Islet precursor cell (in vitro differentiated cells): ENCODE data around the gene GADD45B.
"Not testable (repeated sequence)": the region's sequence is repeated elsewhere in the genome, so short reads cannot be mapped to it uniquely, and the experiment has no call there.

Experiments used
- DNase-seq: peaks from one replicate; pipeline ENCODE4 v3.0.0-alpha.2; 2018

GADD45B gene

GRCh38 chr19:2490659-2491058, 14.7 kb downstream of the GADD45B start:
- no peak for DNase-seq

GRCh38 chr19:2491130-2491801, 15.3 kb downstream of the GADD45B start:
- DNase-seq = peak; percentile 71

GRCh38 chr19:2492870-2493269, 16.9 kb downstream of the GADD45B start:
- no peak for DNase-seq

DNA sequence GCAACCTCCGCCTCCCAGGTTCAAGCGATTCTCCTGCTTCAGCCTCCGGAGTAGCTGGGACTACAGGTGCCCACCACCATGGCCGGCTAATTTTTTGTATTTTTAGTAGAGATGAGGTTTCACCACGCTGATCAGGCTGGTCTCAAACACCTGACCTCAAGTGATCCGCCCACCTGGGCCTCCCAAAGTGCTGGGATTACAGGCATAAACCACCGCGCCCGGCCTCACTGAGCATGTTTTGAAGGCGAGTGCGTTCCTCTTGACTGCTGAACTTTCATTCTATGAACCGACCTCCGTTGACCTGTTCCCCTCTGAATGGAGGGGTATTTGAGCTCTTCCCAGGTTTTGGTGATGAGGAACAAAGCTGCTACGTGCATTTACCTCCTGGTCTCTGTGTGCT, 17.5 kb downstream of the GADD45B start:
- not testable (repeated sequence) for DNase-seq

GRCh38 chr19:2494084-2494446, 18.1 kb downstream of the GADD45B start:
- DNase-seq = peak; percentile 92

- DNase-seq = peak; percentile 91
Measured at GRCh38 chr19:2494447-2495129, 18.7 kb downstream of the GADD45B start.

- DNase-seq = peak; percentile 73
Measured at GRCh38 chr19:2495130-2495641, 19.3 kb downstream of the GADD45B start.

- peak; percentile 73 for DNase-seq
Measured at GRCh38 chr19:2495651-2496316, 19.9 kb downstream of the GADD45B start.

DNA sequence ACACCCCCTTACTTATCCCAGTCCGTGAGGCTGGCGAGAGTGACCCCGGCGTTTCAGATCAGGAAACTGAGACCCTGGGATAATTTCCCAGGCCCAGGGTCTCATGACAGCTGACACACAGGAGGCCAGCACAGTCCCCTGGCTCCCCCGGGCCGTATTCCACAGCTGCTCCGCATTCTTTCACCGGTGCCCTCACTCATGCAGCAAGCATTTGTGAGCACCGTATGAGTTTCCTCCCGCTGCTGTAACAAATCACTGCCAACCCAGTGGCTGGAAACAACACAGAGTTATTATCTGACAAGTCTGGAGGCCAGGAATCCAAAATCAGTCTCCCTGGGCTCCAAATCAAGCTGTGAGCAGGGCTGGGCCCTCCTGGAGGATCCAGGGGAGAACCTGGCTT, 21.3 kb downstream of the GADD45B start:
- peak; percentile 88 for DNase-seq

DNA sequence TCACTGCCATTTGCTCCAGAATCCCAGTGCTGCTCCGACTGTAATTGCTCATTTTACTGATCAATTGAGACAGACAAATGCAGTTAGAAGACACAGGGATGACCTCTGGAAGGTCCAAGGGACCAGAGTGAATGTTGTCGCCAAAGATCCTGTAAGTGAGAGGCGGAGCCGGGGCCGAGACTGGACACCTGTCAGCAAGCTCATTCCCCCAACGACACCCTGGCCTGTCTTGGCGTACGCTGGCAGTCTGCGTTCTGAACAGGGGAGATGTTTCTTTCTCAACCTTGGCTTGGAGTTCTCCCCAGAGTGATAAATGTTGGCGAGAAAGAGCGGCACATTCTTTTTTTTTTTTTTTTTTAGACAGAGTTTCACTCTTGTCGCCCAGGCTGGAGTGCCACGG, 24.2 kb downstream of the GADD45B start:
- DNase-seq = no peak

DNA sequence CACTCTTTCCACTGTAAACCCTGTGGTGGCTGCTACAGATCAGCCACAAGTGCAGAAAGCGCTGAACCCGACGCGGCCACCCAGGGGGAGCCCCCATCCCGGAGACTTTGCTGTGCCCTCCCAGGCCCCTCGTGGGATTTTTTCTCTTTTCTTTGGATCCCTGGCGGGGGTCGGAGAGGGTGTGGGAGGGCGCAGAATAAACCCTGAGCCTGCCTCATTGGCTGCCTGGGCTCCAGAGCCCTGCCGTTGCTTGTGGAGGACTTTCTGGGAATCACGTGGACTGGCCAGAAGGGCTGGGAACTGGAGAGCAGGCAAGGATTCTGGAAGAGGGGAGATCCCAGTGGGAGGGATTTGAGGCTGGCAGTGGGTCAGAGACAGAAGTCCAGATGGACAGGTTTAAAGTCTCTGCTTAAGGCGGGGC, 24.9 kb downstream of the GADD45B start:
- no peak for DNase-seq

GRCh38 chr19:2503521-2504109, 27.7 kb downstream of the GADD45B start:
- DNase-seq = peak; percentile 94

DNA sequence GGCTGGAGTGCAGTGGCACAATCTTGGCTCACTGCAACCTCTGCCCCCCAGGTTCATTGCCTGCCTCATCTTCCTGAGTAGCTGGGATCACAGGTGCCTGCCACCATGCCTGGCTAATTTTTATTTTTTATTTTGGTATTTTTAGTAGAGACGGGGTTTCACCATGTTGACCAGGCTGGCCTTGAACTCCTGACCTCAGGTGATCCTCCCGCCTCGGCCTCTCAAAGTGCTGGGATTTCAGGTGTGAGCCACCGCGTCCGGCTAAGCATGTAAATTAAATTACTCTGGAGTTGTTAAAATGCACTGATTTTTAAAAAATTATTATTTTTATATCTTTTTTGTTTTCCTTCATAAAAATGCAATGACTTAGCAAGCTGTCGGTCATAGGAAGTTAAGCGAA, 30.7 kb downstream of the GADD45B start:
- DNase-seq = not testable (repeated sequence)

DNA sequence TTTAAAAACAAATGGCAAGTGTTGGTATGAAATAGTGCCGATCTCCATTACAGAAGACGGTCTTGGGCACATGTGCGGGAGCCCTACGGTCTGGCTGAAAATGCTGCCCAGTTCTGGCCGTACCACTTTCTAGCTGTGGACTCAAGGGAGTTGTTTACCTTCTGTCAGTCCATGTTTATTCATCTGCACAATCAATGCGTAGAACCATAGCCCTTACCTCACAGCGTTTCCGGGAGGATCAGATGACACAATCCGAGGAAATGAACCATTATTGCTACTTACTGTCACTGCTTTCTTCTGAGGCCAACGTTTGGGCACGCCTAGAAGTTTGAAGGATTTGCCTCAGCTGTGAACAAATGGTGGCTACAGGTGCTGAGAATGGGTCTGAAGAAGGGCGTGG, 31.2 kb downstream of the GADD45B start:
- DNase-seq = no peak

- no peak for DNase-seq
Measured at GRCh38 chr19:2509096-2509495, 33.2 kb downstream of the GADD45B start.

GRCh38 chr19:2511570-2511969, 35.6 kb downstream of the GADD45B start:
- DNase-seq = no peak

DNA sequence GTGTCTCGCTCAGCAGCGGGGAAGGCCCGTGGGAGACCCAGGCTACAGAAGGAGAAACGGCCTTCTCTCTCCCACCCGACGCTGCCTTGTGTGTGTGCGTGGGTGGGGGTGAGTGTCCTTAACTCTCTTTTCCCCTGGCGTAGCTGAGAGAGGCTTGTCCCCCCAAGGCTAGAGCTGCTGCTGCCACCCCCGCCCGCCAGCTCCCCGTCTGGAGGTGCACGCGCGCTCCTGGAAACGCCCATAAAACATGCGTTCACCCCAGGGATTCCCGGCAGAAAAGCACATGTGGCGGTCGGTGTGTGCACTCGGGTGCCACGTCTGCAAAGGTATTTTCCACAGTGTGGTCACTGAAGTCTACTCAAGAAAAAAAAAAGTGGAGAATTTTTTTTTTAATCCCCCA, 36.1 kb downstream of the GADD45B start:
- DNase-seq = no peak

DNA sequence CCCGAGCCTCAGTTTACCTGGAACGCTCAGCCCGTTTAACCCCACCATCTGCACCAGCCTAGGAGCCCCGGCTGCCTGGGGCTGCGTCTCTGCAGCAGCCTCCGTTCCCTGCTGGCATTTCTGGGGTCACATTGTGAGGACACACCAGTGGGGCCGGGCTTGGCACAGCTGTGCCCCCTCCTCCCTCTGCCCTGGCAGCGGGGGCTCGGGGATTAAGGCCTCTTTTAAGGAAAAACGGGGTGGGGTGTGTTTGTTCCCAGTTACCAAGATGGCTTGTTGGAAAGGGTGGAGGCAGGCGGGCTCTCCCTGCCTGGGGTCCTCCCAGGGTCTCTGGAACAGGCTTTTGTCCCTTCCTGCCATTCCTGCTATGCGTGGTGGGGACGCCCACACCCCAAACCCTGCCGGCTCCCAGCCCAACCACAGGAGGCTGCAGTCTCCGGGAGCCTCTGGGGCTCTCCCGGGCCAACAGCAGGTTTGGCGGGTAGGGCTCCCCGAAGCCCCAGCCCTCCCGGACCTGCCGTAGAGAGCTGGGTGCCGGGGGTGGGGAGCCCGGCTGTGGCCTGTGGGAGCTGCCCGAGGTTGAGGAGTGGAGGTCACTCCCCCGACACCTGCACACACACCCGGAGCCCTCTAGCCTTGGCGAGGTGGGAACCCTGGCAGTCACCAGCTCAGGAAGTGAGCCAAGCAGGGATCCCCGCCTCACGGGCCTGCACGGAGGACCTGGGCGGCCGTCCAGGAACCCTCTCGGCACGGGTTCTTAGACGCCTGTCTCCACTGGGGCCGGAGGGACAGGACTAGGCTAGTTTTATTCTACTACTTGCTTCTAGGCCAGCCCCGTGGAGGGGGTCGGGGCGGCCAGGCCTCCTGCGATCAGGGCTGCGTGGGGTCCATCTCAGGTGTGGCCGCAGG, 36.9 kb downstream of the GADD45B start:
- no peak for DNase-seq

DNA sequence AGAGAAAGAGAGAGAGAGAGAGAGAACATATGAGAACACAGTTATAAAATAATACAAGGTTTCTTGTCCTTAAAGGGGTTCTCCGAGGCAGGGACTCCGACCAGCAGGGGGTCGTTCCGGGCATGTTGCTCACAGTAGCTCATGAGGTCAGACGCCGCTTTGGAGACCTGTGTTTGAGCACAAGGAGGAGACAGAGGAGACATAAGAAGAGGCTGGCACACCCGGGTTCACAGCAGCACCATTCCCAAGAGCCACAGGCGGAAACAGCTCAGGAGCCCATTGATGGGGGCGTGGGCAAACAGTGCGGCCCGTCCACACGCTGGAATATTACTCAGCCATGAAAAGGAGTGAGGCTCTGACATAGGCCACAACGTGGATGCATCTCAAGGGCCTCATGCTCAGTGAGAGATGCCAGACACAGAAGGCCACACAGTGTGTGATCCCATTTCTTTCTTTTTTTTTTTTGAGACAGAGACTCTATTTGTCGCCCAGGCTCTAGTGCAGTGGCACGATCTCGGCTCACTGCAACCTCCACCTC, 39.1 kb downstream of the GADD45B start:
- DNase-seq = no peak

GRCh38 chr19:2516727-2517126, 40.8 kb downstream of the GADD45B start:
- no peak for DNase-seq

- peak; percentile 96 for DNase-seq
Measured at GRCh38 chr19:2517881-2518601, 42.1 kb downstream of the GADD45B start.
